Liver (tissue), 9 donors: ENCODE results near the gene CGB5. TPM values are rescaled to one million over a fixed set of nuclear protein-coding genes. Genes with fewer than 3 reads are reported as not detected.

ENCODE experiments used
- DNase-seq: peaks from one replicate; pipeline ENCODE4 v3.0.0-alpha.2; 2017; ENCODE audit warnings: low spot score
- H3K27ac ChIP-seq, 2 donors: one replicate each; pipeline ENCODE4 v1.7.0; 2013; ENCODE audit warnings: inconsistent platforms in 2 of 2, low read length in 2 of 2, control low read depth in 1 of 2, low read depth in 1 of 2, mild to moderate bottlenecking in 1 of 2
- H3K27me3 ChIP-seq, 4 donors: one replicate each; pipeline versions ENCODE4 v1.6.1 to v1.7.0; 2013; ENCODE audit warnings: low read length in 3 of 4, inconsistent platforms in 1 of 4, mild to moderate bottlenecking in 1 of 4, moderate library complexity in 1 of 4; ENCODE audit not compliant: control insufficient read depth in 4 of 4, insufficient read depth in 4 of 4
- H3K36me3 ChIP-seq, 4 donors: one replicate each; pipeline versions ENCODE4 v1.6.1 to v1.7.0; 2013; ENCODE audit warnings: low read length in 3 of 4, mild to moderate bottlenecking in 3 of 4, low read depth in 1 of 4, moderate library complexity in 1 of 4; ENCODE audit not compliant: control insufficient read depth in 4 of 4, insufficient read depth in 3 of 4
- H3K4me1 ChIP-seq, 4 donors: one replicate each; pipeline versions ENCODE4 v1.6.1 to v1.7.0; 2013; ENCODE audit warnings: low read length in 3 of 4, mild to moderate bottlenecking in 3 of 4, moderate library complexity in 1 of 4; ENCODE audit not compliant: control insufficient read depth in 4 of 4, insufficient read depth in 4 of 4
- H3K4me3 ChIP-seq, 3 donors: one replicate each; pipeline versions ENCODE4 v1.6.1 to v1.7.0; 2013; ENCODE audit warnings: low read length in 3 of 3, control low read depth in 1 of 3, low read depth in 1 of 3, mild to moderate bottlenecking in 1 of 3
- H3K9ac ChIP-seq, 2 donors: one replicate each; pipeline ENCODE4 v1.7.0; 2013; ENCODE audit warnings: low read length in 2 of 2, mild to moderate bottlenecking in 2 of 2, moderate library complexity in 2 of 2, control low read depth in 1 of 2, low read depth in 1 of 2
- H3K9me3 ChIP-seq, 4 donors: one replicate each; pipeline versions ENCODE4 v1.6.1 to v1.7.0; 2013; ENCODE audit warnings: low read length in 3 of 4; ENCODE audit not compliant: control insufficient read depth in 4 of 4
- EGR1 ChIP-seq, 2 donors: IDR thresholded peaks; 2 replicates each; pipeline ENCODE4 v1.6.1; 2016 to 2018; ENCODE audit warnings: antibody characterized with exemption in 2 of 2, low read depth in 2 of 2
- FOXA1 ChIP-seq: IDR thresholded peaks from 2 replicates; pipeline ENCODE4 v1.6.1; 2016; ENCODE audit warnings: antibody characterized with exemption
- FOXA2 ChIP-seq: IDR thresholded peaks from 2 replicates; pipeline ENCODE4 v1.6.1; 2016; ENCODE audit warnings: antibody characterized with exemption
- GABPA ChIP-seq, 2 donors: IDR thresholded peaks in 1 of 2; conservative IDR thresholded peaks in 1 of 2; 2 replicates each; pipeline ENCODE4 v1.6.1; 2016; ENCODE audit warnings: antibody characterized with exemption in 2 of 2, mild to moderate bottlenecking in 1 of 2, moderate library complexity in 1 of 2
- HNF4A ChIP-seq, 2 donors: conservative IDR thresholded peaks; 2 replicates each; pipeline ENCODE4 v1.6.1; 2016; ENCODE audit warnings: antibody characterized with exemption in 2 of 2, mild to moderate bottlenecking in 2 of 2
- HNF4G ChIP-seq: IDR thresholded peaks from 2 replicates; pipeline ENCODE4 v1.6.1; 2016; ENCODE audit warnings: antibody characterized with exemption
- JUND ChIP-seq, 2 donors: IDR thresholded peaks; 2 replicates each; pipeline ENCODE4 v1.6.1; 2016; ENCODE audit warnings: antibody characterized with exemption in 2 of 2
- NR2F2 ChIP-seq: IDR thresholded peaks from 2 replicates; pipeline ENCODE4 v1.6.1; 2016; ENCODE audit warnings: antibody characterized with exemption
- RAD21 ChIP-seq, 2 donors: IDR thresholded peaks; 2 replicates each; pipeline ENCODE4 v1.6.1; 2016; ENCODE audit warnings: antibody characterized with exemption in 2 of 2, mild to moderate bottlenecking in 2 of 2
- RXRA ChIP-seq, 2 donors: IDR thresholded peaks; 2 replicates each; pipeline ENCODE4 v1.6.1; 2017 to 2018; ENCODE audit warnings: antibody characterized with exemption in 2 of 2, mild to moderate bottlenecking in 1 of 2
- SP1 ChIP-seq: IDR thresholded peaks from 2 replicates; pipeline ENCODE4 v1.6.1; 2018; ENCODE audit warnings: antibody characterized with exemption, mild to moderate bottlenecking
- TAF1 ChIP-seq: conservative IDR thresholded peaks from 2 replicates; pipeline ENCODE4 v1.6.1; 2016; ENCODE audit warnings: antibody characterized with exemption, mild to moderate bottlenecking
- YY1 ChIP-seq: IDR thresholded peaks from 2 replicates; pipeline ENCODE4 v1.6.1; 2016; ENCODE audit warnings: antibody characterized with exemption, mild to moderate bottlenecking
- WGBS: extraction: QIAGEN DNeasy Blood & Tissue Kit; methylation state at CpG from one replicate; pipeline ENCODE4 v1.1.7; 2013; 5-methylcytosine and 5-hydroxymethylcytosine counted together
- polyA plus RNA-seq, 2 donors: library from polyadenylated mRNA; stranded (reverse) in 1 of 2; unstranded in 1 of 2; fragments of 200-250 nt in 1 of 2; fragments of >200 nt in 1 of 2; fragmentation: Nextera tagmentation in 1 of 2; extraction: Ambion mirVana in 1 of 2; gene quantifications; one replicate each; pipeline versions ENCODE4 v1.2.1 to v1.2.3, GENCODE V29; 2013 to 2015
- total RNA-seq, 2 donors: library from RNA; depleted of rRNA; stranded (reverse); fragments of >200 nt; gene quantifications; one replicate each; pipeline ENCODE4 v1.2.3, GENCODE V29; 2014
- TF ChIP-seq, protein P1 (sequence below): IDR thresholded peaks from 2 replicates; pipeline ENCODE4 v1.6.1; 2016; ENCODE audit warnings: antibody characterized with exemption
- TF ChIP-seq, protein P2 (sequence below): IDR thresholded peaks from 2 replicates; pipeline ENCODE4 v1.6.1; 2016; ENCODE audit warnings: antibody characterized with exemption
- TF ChIP-seq, protein P3 (sequence below): IDR thresholded peaks from 2 replicates; pipeline ENCODE4 v1.6.1; 2016; ENCODE audit warnings: antibody characterized with exemption
- TF ChIP-seq, protein P4 (sequence below): IDR thresholded peaks from 2 replicates; pipeline ENCODE4 v1.6.1; 2016; ENCODE audit warnings: antibody characterized with exemption, mild to moderate bottlenecking
- TF ChIP-seq, protein P5 (sequence below): fragments of 150-350 bp; IDR thresholded peaks from 2 replicates; pipeline ENCODE4 v1.5.1; 2017; ENCODE audit warnings: improper control_type of control experiment, low read depth, low read length; ENCODE audit not compliant: missing input control
- donor health status: healthy.
- donor health status: healthy.
- donor health status: healthy.
- donor health status: healthy.
- donor health status: healthy.

Gene CGB5
- total and polyA plus RNA-seq, 4 donors: not detected

DNA sequence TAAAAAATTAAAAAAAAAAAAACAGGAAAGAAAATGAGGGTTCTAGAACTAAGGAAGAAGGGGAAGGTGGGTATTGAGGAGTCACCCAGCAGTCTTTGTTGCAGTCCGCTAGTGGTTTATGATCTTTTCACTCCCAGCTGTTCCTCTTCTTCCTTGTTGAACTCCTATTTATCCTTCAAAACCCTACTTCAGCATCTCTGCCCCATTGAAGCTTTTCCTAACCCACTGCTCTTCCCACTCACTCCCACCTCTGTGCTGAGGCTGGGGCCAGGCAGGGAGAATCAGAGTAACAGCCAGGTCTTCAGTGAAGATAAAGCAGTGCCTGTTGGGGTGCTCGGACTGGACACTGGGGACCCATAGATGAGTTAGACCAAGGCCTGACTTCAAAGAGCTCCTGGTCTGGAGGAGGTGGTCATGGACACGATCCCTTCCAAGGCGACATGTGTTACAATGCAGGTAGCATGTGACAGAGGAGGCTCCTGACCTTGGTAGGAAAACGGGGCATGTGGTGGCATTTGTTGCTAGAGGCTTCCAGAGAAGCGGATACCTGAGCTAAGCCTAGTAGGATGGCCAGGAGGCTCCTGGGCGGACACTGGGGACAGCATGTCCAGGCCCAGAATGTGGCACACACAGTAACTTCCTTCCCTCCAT lies 38.6 kb upstream of the CGB5 start:
- Histone ChIP-seq H3K4me1 (no peaks in the 10 kb centered on the region), H3K9me3 (no peaks in the 10 kb centered on the region), H3K27ac (no peak overlapping the region), H3K9ac (no peak overlapping the region), H3K36me3 (peaks cover 15 to 47% (median 26%) of the 10 kb centered on the region in 4 donors), H3K4me3 (no peak overlapping the region), H3K27me3 (no peaks in the 10 kb centered on the region)
- no peak for DNase-seq
- TF ChIP-seq HNF4A (conservative IDR thresholded peaks at IDR 0.05): no peak
- no peak for TF ChIP-seq GABPA (IDR thresholded peaks at IDR 0.05 in 1 of 2, conservative IDR thresholded peaks at IDR 0.05 in 1 of 2)
- TF ChIP-seq, protein P1, sequence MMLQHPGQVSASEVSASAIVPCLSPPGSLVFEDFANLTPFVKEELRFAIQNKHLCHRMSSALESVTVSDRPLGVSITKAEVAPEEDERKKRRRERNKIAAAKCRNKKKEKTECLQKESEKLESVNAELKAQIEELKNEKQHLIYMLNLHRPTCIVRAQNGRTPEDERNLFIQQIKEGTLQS: no peak
- no peak for TF ChIP-seq EGR1 (IDR thresholded peaks at IDR 0.05; ENCODE audit: low read depth in 2 of 2)
- TF ChIP-seq TAF1: no peak
- TF ChIP-seq, protein P2, sequence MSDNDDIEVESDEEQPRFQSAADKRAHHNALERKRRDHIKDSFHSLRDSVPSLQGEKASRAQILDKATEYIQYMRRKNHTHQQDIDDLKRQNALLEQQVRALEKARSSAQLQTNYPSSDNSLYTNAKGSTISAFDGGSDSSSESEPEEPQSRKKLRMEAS: no peak
- no peak for TF ChIP-seq JUND (IDR thresholded peaks at IDR 0.05)
- no peak for TF ChIP-seq HNF4G
- TF ChIP-seq YY1: no peak
- no peak for TF ChIP-seq RXRA (IDR thresholded peaks at IDR 0.05)
- TF ChIP-seq, protein P3, sequence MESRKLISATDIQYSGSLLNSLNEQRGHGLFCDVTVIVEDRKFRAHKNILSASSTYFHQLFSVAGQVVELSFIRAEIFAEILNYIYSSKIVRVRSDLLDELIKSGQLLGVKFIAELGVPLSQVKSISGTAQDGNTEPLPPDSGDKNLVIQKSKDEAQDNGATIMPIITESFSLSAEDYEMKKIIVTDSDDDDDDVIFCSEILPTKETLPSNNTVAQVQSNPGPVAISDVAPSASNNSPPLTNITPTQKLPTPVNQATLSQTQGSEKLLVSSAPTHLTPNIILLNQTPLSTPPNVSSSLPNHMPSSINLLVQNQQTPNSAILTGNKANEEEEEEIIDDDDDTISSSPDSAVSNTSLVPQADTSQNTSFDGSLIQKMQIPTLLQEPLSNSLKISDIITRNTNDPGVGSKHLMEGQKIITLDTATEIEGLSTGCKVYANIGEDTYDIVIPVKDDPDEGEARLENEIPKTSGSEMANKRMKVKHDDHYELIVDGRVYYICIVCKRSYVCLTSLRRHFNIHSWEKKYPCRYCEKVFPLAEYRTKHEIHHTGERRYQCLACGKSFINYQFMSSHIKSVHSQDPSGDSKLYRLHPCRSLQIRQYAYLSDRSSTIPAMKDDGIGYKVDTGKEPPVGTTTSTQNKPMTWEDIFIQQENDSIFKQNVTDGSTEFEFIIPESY: no peak
- TF ChIP-seq FOXA1: no peak
- no peak for TF ChIP-seq RAD21 (IDR thresholded peaks at IDR 0.05)
- TF ChIP-seq, protein P4, sequence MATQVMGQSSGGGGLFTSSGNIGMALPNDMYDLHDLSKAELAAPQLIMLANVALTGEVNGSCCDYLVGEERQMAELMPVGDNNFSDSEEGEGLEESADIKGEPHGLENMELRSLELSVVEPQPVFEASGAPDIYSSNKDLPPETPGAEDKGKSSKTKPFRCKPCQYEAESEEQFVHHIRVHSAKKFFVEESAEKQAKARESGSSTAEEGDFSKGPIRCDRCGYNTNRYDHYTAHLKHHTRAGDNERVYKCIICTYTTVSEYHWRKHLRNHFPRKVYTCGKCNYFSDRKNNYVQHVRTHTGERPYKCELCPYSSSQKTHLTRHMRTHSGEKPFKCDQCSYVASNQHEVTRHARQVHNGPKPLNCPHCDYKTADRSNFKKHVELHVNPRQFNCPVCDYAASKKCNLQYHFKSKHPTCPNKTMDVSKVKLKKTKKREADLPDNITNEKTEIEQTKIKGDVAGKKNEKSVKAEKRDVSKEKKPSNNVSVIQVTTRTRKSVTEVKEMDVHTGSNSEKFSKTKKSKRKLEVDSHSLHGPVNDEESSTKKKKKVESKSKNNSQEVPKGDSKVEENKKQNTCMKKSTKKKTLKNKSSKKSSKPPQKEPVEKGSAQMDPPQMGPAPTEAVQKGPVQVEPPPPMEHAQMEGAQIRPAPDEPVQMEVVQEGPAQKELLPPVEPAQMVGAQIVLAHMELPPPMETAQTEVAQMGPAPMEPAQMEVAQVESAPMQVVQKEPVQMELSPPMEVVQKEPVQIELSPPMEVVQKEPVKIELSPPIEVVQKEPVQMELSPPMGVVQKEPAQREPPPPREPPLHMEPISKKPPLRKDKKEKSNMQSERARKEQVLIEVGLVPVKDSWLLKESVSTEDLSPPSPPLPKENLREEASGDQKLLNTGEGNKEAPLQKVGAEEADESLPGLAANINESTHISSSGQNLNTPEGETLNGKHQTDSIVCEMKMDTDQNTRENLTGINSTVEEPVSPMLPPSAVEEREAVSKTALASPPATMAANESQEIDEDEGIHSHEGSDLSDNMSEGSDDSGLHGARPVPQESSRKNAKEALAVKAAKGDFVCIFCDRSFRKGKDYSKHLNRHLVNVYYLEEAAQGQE: no peak
- no peak for TF ChIP-seq SP1
- no peak for TF ChIP-seq FOXA2
- 98% methylated on average over 7 of the region's 7 CpGs for WGBS

DNA sequence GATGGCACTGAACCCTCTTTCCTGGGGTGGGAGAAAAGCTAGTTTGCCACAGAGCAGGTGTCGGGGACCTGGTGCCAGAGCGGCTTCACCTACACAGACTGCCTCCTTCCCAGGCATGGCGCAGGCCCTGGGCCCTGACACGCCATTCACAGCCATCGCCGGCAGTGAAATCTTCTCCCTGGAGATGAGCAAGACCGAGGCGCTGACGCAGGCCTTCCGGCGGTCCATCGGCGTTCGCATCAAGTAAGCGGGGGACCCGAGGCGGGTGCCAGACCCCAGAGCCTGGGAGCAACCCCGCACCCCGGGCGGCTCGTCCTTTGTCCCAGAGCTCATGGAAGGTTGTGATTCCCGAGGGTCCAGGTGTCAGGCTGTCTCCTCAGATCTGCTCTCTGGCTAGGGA lies 36.7 kb upstream of the CGB5 start:
- TF ChIP-seq, protein P2: no peak
- TF ChIP-seq, protein P3: no peak
- TF ChIP-seq HNF4G (no peak), FOXA1 (no peak), NR2F2 (no peak), JUND (IDR thresholded peaks at IDR 0.05) (no peak), SP1 (no peak), TAF1 (no peak), HNF4A (conservative IDR thresholded peaks at IDR 0.05) (no peak), RXRA (IDR thresholded peaks at IDR 0.05) (no peak)
- TF ChIP-seq, protein P5, sequence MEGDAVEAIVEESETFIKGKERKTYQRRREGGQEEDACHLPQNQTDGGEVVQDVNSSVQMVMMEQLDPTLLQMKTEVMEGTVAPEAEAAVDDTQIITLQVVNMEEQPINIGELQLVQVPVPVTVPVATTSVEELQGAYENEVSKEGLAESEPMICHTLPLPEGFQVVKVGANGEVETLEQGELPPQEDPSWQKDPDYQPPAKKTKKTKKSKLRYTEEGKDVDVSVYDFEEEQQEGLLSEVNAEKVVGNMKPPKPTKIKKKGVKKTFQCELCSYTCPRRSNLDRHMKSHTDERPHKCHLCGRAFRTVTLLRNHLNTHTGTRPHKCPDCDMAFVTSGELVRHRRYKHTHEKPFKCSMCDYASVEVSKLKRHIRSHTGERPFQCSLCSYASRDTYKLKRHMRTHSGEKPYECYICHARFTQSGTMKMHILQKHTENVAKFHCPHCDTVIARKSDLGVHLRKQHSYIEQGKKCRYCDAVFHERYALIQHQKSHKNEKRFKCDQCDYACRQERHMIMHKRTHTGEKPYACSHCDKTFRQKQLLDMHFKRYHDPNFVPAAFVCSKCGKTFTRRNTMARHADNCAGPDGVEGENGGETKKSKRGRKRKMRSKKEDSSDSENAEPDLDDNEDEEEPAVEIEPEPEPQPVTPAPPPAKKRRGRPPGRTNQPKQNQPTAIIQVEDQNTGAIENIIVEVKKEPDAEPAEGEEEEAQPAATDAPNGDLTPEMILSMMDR: no peak
- peaks cover 13 to 62% (median 29%) of the 10 kb centered on the region in 4 donors for H3K36me3 ChIP-seq
- no peaks in the 10 kb centered on the region for H3K4me1 ChIP-seq
- no peaks in the 10 kb centered on the region for H3K27me3 ChIP-seq
- WGBS: 98% methylated on average over 22 of the region's 22 CpGs
- H3K4me3 ChIP-seq: no peak overlapping the region
- DNase-seq: no peak
- no peaks in the 10 kb centered on the region for H3K9me3 ChIP-seq
- no peak overlapping the region for H3K9ac ChIP-seq
- H3K27ac ChIP-seq: no peak overlapping the region
